SU-DHL-6 (cell line): ENCODE measurements around the gene SEMA5A.

ENCODE experiments used
- H2AFZ ChIP-seq: fragments of 200-600 bp; sonication (generic); 2 replicates; pipeline ENCODE4 v1.6.1; 2014; ENCODE audit warnings: low read depth, mild to moderate bottlenecking, moderate library complexity, mixed read lengths, antibody characterized with exemption, low read length; ENCODE audit not compliant: severe bottlenecking
- H3F3A ChIP-seq: fragments of 200-600 bp; shearing (Covaris generic); 2 replicates; pipeline ENCODE4 v1.6.0; 2016; ENCODE audit warnings: antibody characterized with exemption, mild to moderate bottlenecking; ENCODE audit not compliant: insufficient read depth
- H3K27ac ChIP-seq: fragments of 200-600 bp; sonication (generic); 2 replicates; pipeline ENCODE4 v1.5.1; 2016; ENCODE audit warnings: low read depth, mild to moderate bottlenecking, low read length, moderate library complexity, mixed read lengths
- H3K27me3 ChIP-seq: fragments of 200-600 bp; sonication (generic), shearing (Covaris generic); 2 replicates; pipeline ENCODE4 v1.6.0; 2014; ENCODE audit warnings: mild to moderate bottlenecking, low read length
- H3K36me3 ChIP-seq: fragments of 200-600 bp; sonication (generic); 2 replicates; pipeline ENCODE4 v1.6.1; 2014; ENCODE audit warnings: mild to moderate bottlenecking, low read length, mixed read lengths
- H3K4me2 ChIP-seq: fragments of 300-600, 200-600 bp; shearing (Covaris generic), sonication (generic); 2 replicates; pipeline ENCODE4 v1.6.0; 2014; ENCODE audit warnings: low read length, low read depth, mild to moderate bottlenecking; ENCODE audit not compliant: poor library complexity, severe bottlenecking
- H3K4me3 ChIP-seq: fragments of 200-600 bp; sonication (generic); 2 replicates; pipeline ENCODE4 v1.5.1; 2014; ENCODE audit warnings: antibody characterized with exemption, low read length, mild to moderate bottlenecking, mixed read lengths; ENCODE audit not compliant: insufficient read depth, poor library complexity, severe bottlenecking
- H3K79me2 ChIP-seq: fragments of 200-600 bp; sonication (generic); 2 replicates; pipeline ENCODE4 v1.6.1; 2014; ENCODE audit warnings: mild to moderate bottlenecking, low read length, moderate library complexity; ENCODE audit not compliant: insufficient read depth
- H3K9ac ChIP-seq: fragments of 200-600 bp; sonication (generic); 2 replicates; pipeline ENCODE4 v1.7.0; 2014; ENCODE audit warnings: mild to moderate bottlenecking, low read length
- H3K9me2 ChIP-seq: fragments of 200-600 bp; sonication (generic); replicated peaks from 2 replicates; pipeline ENCODE4 v1.6.1; 2014; ENCODE audit warnings: low read length; ENCODE audit not compliant: insufficient read depth
- H3K9me3 ChIP-seq: fragments of 200-600 bp; sonication (generic); 2 replicates; pipeline ENCODE4 v1.6.1; 2014; ENCODE audit warnings: low read length, mixed read lengths; ENCODE audit not compliant: insufficient read depth
- H4K20me1 ChIP-seq: fragments of 200-600 bp; sonication (generic); 2 replicates; pipeline ENCODE4 v1.6.1; 2014; ENCODE audit warnings: low read depth, mild to moderate bottlenecking, antibody characterized with exemption, low read length, moderate library complexity, mixed read lengths
- EZH2phosphoT487 ChIP-seq: fragments of 200-600 bp; sonication (generic), shearing (Covaris generic); conservative IDR thresholded peaks from 2 replicates; pipeline ENCODE4 v1.6.1; 2018; ENCODE audit warnings: mild to moderate bottlenecking, antibody characterized with exemption, low read length, moderate library complexity, mixed read lengths
- TF ChIP-seq, protein P1 (sequence below): fragments of 200-600 bp; sonication (generic); IDR thresholded peaks from one replicate; pipeline ENCODE4 v1.5.1; 2017; ENCODE audit warnings: antibody characterized with exemption, mild to moderate bottlenecking, low read length, moderate library complexity; ENCODE audit not compliant: insufficient read depth, poor library complexity, severe bottlenecking

The SEMA5A gene

DNA sequence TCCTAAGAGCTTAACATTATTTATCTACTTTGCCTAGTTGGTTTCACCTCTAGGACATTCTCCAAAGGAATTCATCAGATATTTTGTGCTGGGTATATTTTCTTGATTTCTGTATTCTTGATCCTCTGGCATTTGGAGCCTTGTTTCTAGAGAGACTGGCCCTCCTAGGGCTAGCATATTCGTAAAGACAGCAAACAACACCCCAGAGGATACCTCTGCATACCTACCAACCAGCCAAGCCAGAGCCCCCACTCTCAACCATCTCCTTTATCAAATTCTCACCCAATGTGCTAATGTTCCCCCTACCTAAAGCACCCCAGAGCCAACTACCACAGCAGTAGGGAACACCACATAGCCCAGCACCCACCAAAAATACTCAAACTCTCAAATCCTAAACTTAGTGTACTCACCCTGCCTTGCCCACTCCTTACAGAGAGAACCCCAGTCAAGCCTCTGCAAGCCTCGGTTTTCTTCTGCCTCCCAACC, 149.5 kb downstream of the SEMA5A start:
- Histone ChIP-seq H3F3A (no peaks in the 10 kb centered on the region), H3K27ac (no peak overlapping the region), H3K9me2 (no peaks in the 10 kb centered on the region), H3K79me2 (no peaks in the 10 kb centered on the region), H3K9ac (no peak overlapping the region), H2AFZ (no peak overlapping the region), H4K20me1 (no peaks in the 10 kb centered on the region), H3K4me2 (no peak overlapping the region), H3K9me3 (no peaks in the 10 kb centered on the region), H3K27me3 (no peaks in the 10 kb centered on the region), H3K4me3 (no peak overlapping the region), H3K36me3 (no peaks in the 10 kb centered on the region)
- no peak for TF ChIP-seq EZH2phosphoT487
- TF ChIP-seq, protein P1, sequence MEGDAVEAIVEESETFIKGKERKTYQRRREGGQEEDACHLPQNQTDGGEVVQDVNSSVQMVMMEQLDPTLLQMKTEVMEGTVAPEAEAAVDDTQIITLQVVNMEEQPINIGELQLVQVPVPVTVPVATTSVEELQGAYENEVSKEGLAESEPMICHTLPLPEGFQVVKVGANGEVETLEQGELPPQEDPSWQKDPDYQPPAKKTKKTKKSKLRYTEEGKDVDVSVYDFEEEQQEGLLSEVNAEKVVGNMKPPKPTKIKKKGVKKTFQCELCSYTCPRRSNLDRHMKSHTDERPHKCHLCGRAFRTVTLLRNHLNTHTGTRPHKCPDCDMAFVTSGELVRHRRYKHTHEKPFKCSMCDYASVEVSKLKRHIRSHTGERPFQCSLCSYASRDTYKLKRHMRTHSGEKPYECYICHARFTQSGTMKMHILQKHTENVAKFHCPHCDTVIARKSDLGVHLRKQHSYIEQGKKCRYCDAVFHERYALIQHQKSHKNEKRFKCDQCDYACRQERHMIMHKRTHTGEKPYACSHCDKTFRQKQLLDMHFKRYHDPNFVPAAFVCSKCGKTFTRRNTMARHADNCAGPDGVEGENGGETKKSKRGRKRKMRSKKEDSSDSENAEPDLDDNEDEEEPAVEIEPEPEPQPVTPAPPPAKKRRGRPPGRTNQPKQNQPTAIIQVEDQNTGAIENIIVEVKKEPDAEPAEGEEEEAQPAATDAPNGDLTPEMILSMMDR: no peak

DNA sequence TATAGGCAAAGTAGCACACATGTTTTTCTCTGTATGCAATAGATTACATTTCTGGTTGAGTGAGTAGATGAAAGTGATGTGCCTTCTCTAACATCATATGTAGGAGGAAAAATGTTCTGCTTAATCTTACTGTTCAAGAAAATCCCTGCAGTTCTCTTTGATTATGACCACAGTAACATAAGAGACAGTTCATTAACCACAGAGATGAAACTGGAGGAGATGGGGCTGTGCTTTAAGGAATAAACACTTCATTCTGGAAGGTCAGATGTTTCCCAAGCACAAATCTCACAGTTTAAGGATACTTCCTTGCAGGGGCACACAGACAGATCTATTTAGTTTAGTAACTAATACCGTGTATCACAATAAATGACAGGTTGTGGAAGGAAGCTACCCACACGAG, 150.2 kb downstream of the SEMA5A start:
- no peak overlapping the region for H3K4me3 ChIP-seq
- no peak overlapping the region for H2AFZ ChIP-seq
- no peaks in the 10 kb centered on the region for H3K27me3 ChIP-seq
- H3K4me2 ChIP-seq: no peak overlapping the region
- no peaks in the 10 kb centered on the region for H3K36me3 ChIP-seq
- H4K20me1 ChIP-seq: no peaks in the 10 kb centered on the region
- H3K9me3 ChIP-seq: no peaks in the 10 kb centered on the region
- no peaks in the 10 kb centered on the region for H3F3A ChIP-seq
- TF ChIP-seq, protein P1: no peak
- TF ChIP-seq EZH2phosphoT487: no peak
- H3K9me2 ChIP-seq: no peaks in the 10 kb centered on the region
- no peaks in the 10 kb centered on the region for H3K79me2 ChIP-seq
- H3K27ac ChIP-seq: no peak overlapping the region
- H3K9ac ChIP-seq: no peak overlapping the region

DNA sequence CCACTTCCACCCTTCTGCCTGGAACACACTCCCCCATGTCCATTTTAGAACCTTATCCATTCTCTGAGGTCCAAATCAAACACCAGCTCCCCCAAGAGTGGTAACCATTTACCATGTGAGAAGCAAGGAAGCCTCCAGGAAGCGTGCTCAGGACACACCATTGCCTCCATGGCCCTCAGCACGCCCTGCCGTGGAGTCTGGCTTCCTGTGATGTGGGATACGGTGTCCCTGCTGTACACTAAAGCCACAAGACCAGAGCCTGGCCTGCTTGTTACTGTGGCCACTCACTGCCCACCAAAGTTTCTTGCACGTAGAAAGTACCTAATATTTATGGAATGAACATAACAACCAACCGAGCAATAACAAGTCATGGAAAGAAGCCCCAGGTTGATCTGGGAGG, 151.7 kb downstream of the SEMA5A start:
- H3K9ac ChIP-seq: no peak overlapping the region
- H4K20me1 ChIP-seq: no peaks in the 10 kb centered on the region
- no peak overlapping the region for H3K4me3 ChIP-seq
- no peaks in the 10 kb centered on the region for H3K9me2 ChIP-seq
- H3K36me3 ChIP-seq: no peaks in the 10 kb centered on the region
- TF ChIP-seq, protein P1: no peak
- TF ChIP-seq EZH2phosphoT487: no peak
- no peak overlapping the region for H3K4me2 ChIP-seq
- no peaks in the 10 kb centered on the region for H3K27me3 ChIP-seq
- no peaks in the 10 kb centered on the region for H3K79me2 ChIP-seq
- no peaks in the 10 kb centered on the region for H3K9me3 ChIP-seq
- H2AFZ ChIP-seq: no peak overlapping the region
- no peak overlapping the region for H3K27ac ChIP-seq
- no peaks in the 10 kb centered on the region for H3F3A ChIP-seq

DNA sequence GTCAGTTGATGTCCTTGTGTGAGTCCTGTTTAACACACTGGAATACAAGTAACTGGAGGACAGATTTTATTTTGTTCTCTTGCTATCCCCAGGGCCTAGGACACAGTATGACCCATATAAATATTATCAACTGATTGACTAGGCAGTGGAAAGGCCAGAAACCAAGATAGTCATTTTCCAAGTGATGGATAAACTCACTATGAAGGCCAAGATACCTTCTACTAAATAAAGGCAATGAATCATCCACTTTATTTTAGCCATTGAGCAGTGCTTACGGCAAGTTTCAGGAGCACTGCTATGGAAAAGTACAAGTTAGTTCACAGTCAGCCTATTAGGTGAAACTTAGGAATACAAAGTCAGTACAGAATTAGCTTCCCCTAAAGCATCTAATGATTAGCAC, 153.2 kb downstream of the SEMA5A start:
- Histone ChIP-seq H3K36me3 (no peaks in the 10 kb centered on the region), H2AFZ (no peak overlapping the region), H4K20me1 (no peaks in the 10 kb centered on the region), H3K27ac (no peak overlapping the region), H3K79me2 (no peaks in the 10 kb centered on the region), H3K9ac (no peak overlapping the region), H3K4me2 (no peak overlapping the region), H3K9me2 (no peaks in the 10 kb centered on the region), H3F3A (no peaks in the 10 kb centered on the region), H3K27me3 (no peaks in the 10 kb centered on the region), H3K4me3 (no peak overlapping the region), H3K9me3 (no peaks in the 10 kb centered on the region)
- no peak for TF ChIP-seq EZH2phosphoT487
- TF ChIP-seq, protein P1: no peak
